Fibroblast of lung (primary cell): ENCODE data around the gene KCNG1.

ENCODE experiments used
- CTCF ChIP-seq, 2 donors: IDR thresholded peaks in 1 of 2; conservative IDR thresholded peaks in 1 of 2; 1 replicate in 1 of 2; 2 replicates in 1 of 2; pipeline ENCODE4 v1.5.1; 2011 to 2012; ENCODE audit warnings: low read length in 2 of 2, control low read depth in 1 of 2, inconsistent platforms in 1 of 2, low read depth in 1 of 2, mild to moderate bottlenecking in 1 of 2
- EZH2 ChIP-seq: IDR thresholded peaks from 2 replicates; pipeline ENCODE4 v1.5.1; 2012; ENCODE audit warnings: low read length, control low read depth, mild to moderate bottlenecking; ENCODE audit errors: missing control alignments

GRCh38 chr20:51054233-51054632 is 31.3 kb upstream of the KCNG1 start:
- TF ChIP-seq CTCF (conservative IDR thresholded peaks at IDR 0.05 in 1 of 2, IDR thresholded peaks at IDR 0.05 in 1 of 2; ENCODE audit: low read depth in 1 of 2, low read length in 2 of 2): no peak
- TF ChIP-seq EZH2: no peak
